HUES64 (cell line): Measurements from ENCODE around the gene VCX.

Experiments
- H3K27ac ChIP-seq: 2 replicates; pipeline ENCODE4 v1.7.0; 2013; ENCODE audit warnings: low read depth, low read length, inconsistent platforms
- H3K27me3 ChIP-seq: 2 replicates; pipeline ENCODE4 v1.6.1; 2013; ENCODE audit warnings: mild to moderate bottlenecking, low read length; ENCODE audit not compliant: insufficient read depth
- H3K36me3 ChIP-seq: 2 replicates; pipeline ENCODE4 v1.6.1; 2013; ENCODE audit warnings: mild to moderate bottlenecking, low read length; ENCODE audit not compliant: insufficient read depth
- H3K4me1 ChIP-seq: 2 replicates; pipeline ENCODE4 v1.6.1; 2013; ENCODE audit warnings: mild to moderate bottlenecking, low read length, moderate library complexity; ENCODE audit not compliant: insufficient read depth
- H3K4me3 ChIP-seq: 2 replicates; pipeline ENCODE4 v1.5.1; 2013; ENCODE audit warnings: mild to moderate bottlenecking, low read length, moderate library complexity
- H3K9ac ChIP-seq: 2 replicates; pipeline ENCODE4 v1.6.1; 2013; ENCODE audit warnings: mild to moderate bottlenecking, low read depth, low read length
- H3K9me3 ChIP-seq: 2 replicates; pipeline ENCODE4 v1.6.1; 2013; ENCODE audit warnings: low read depth, low read length; ENCODE audit not compliant: insufficient read depth
- WGBS: fragments of 150-250, 120-280 bp; methylation state at CpG from one replicate; pipeline ENCODE4 v1.1.7; 2013; ENCODE audit warnings: missing lambda C conversion rate; 5-methylcytosine and 5-hydroxymethylcytosine counted together

The VCX gene

DNA sequence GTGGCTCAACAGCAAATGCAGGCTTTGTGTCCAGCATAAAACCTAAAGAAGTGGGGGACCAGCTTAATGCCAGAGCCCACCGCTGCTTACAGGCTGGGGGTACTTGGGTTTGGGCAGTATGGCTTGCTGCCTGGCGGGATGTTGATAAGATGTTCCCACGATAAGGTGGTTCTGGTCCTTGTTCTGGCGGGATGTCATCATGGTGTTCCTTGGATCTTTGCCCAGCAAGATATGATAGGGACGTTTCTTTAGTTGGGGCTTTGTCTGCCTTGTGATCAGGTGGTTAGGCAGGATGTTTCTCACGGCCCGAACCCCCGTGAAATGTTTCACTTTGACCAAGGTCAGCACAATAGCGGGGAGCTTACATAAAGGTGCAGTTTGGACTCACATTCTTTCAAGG, 49.0 kb downstream of the VCX start:
- no peaks in the 10 kb centered on the region for H3K4me1 ChIP-seq
- WGBS, result 90% methylated on average over 9 of the region's 9 CpGs
- H3K36me3 ChIP-seq, result no peaks in the 10 kb centered on the region
- no peak overlapping the region for H3K27ac ChIP-seq
- no peaks in the 10 kb centered on the region for H3K27me3 ChIP-seq
- no peak overlapping the region for H3K9ac ChIP-seq
- no peak overlapping the region for H3K4me3 ChIP-seq
- H3K9me3 ChIP-seq, result no peaks in the 10 kb centered on the region
